MM.1S (cell line): Measurements from ENCODE around the gene THAP10.

ENCODE experiments used
- DNase-seq: peaks from one replicate; pipeline ENCODE4 v3.0.0-alpha.2; 2015
- H2AFZ ChIP-seq: fragments of 300-600 bp; sonication (generic); 2 replicates; pipeline ENCODE4 v1.6.0; 2016; ENCODE audit warnings: antibody characterized with exemption, low read length
- H3F3A ChIP-seq: fragments of 300-600 bp; sonication (generic); 2 replicates; pipeline ENCODE4 v1.6.1; 2016; ENCODE audit warnings: mild to moderate bottlenecking, antibody characterized with exemption, low read length, moderate library complexity, mixed read lengths; ENCODE audit not compliant: insufficient read depth
- H3K27ac ChIP-seq: fragments of 300-600 bp; sonication (generic); 2 replicates; pipeline ENCODE4 v1.5.1; 2016; ENCODE audit warnings: mild to moderate bottlenecking, low read length
- H3K27me3 ChIP-seq: fragments of 300-600 bp; sonication (generic); replicated peaks from 2 replicates; pipeline ENCODE4 v1.6.0; 2016; ENCODE audit warnings: low read length; ENCODE audit not compliant: insufficient read depth
- H3K36me3 ChIP-seq: fragments of 300-600 bp; sonication (generic); replicated peaks from 2 replicates; pipeline ENCODE4 v1.6.1; 2016; ENCODE audit warnings: mild to moderate bottlenecking, low read length, mixed read lengths; ENCODE audit not compliant: insufficient read depth
- H3K4me1 ChIP-seq: fragments of 300-600 bp; sonication (generic); 2 replicates; pipeline ENCODE4 v1.6.1; 2016; ENCODE audit warnings: low read length, mixed read lengths
- H3K4me2 ChIP-seq: fragments of 300-600 bp; sonication (generic); 2 replicates; pipeline ENCODE4 v1.6.0; 2016; ENCODE audit warnings: low read depth, low read length
- H3K4me3 ChIP-seq: fragments of 300-600 bp; sonication (generic); 2 replicates; pipeline ENCODE4 v1.5.1; 2016; ENCODE audit warnings: low read length, mixed read lengths
- H3K79me2 ChIP-seq: fragments of 300-600 bp; sonication (generic); 2 replicates; pipeline ENCODE4 v1.6.1; 2016; ENCODE audit warnings: mixed run types, low read length, mixed read lengths
- H3K9ac ChIP-seq: fragments of 300-600 bp; sonication (generic); 2 replicates; pipeline ENCODE4 v1.6.1; 2016; ENCODE audit warnings: low read length, mixed read lengths
- H3K9me2 ChIP-seq: fragments of 300-600 bp; sonication (generic); replicated peaks from 2 replicates; pipeline ENCODE4 v1.6.1; 2016; ENCODE audit warnings: mild to moderate bottlenecking, low read length, mixed read lengths; ENCODE audit not compliant: insufficient read depth
- H3K9me3 ChIP-seq: fragments of 300-600 bp; sonication (generic); replicated peaks from 2 replicates; pipeline ENCODE4 v1.6.1; 2016; ENCODE audit warnings: mild to moderate bottlenecking, low read length, mixed read lengths; ENCODE audit not compliant: insufficient read depth
- H4K20me1 ChIP-seq: fragments of 300-600 bp; sonication (generic); 2 replicates; pipeline ENCODE4 v1.6.1; 2016; ENCODE audit warnings: mild to moderate bottlenecking, low read length, moderate library complexity, mixed read lengths; ENCODE audit not compliant: insufficient read depth
- EZH2 ChIP-seq: fragments of 300-600 bp; sonication (generic); optimal IDR thresholded peaks from 2 replicates; pipeline ENCODE3; 2017; ENCODE audit warnings: low read depth, mild to moderate bottlenecking, antibody characterized with exemption, low read length, mixed read lengths
- EZH2phosphoT487 ChIP-seq: fragments of 300-600 bp; sonication (generic); IDR thresholded peaks from 2 replicates; pipeline ENCODE4 v1.6.1; 2018; ENCODE audit warnings: antibody characterized with exemption, low read length
- TF ChIP-seq, protein P1 (sequence below): fragments of 300-600 bp; sonication (generic); IDR thresholded peaks from 2 replicates; pipeline ENCODE4 v1.5.1; 2016; ENCODE audit warnings: antibody characterized with exemption, low read length, mixed read lengths

THAP10 gene

DNA sequence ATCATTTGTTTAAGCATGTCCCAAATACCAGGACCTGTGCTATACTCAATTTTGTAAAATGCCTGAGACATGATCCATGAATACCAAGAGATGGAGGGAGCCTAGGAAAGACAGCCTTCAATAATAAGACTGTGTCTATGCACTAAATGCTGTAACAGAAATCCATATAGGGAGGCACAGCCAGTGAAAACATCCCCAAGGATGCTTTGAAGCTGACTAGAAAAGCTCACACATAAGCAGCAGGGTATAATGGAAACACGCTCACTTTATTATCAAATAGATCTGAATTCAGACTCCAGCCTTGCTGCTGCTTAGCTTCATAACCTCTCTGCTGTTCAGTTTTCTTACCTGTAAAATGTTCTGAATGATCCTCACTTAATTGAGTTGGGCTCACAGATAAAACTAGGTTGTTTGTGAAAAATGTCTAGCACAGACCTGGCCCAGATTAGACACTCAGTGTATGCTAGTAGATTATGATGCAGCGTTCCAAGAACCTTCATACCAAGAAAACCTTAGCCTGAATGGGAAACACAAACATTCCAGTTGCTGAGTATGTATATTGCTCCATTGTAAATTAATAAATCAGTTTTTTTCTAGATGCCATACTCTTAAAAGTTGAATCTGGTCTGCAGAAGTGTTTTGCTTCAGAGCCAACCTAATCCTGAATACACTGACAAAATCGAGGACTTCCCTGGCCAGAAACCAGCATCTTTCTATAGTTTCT is 34.5 kb downstream of the THAP10 start:
- no peak overlapping the region for H3K4me2 ChIP-seq
- H3K4me3 ChIP-seq: no peak overlapping the region
- peaks cover 7% of the 10 kb centered on the region; the same call in 1 of the 2 replicates for H3K4me1 ChIP-seq
- TF ChIP-seq EZH2 (no peak), EZH2phosphoT487 (no peak)
- TF ChIP-seq, protein P1, sequence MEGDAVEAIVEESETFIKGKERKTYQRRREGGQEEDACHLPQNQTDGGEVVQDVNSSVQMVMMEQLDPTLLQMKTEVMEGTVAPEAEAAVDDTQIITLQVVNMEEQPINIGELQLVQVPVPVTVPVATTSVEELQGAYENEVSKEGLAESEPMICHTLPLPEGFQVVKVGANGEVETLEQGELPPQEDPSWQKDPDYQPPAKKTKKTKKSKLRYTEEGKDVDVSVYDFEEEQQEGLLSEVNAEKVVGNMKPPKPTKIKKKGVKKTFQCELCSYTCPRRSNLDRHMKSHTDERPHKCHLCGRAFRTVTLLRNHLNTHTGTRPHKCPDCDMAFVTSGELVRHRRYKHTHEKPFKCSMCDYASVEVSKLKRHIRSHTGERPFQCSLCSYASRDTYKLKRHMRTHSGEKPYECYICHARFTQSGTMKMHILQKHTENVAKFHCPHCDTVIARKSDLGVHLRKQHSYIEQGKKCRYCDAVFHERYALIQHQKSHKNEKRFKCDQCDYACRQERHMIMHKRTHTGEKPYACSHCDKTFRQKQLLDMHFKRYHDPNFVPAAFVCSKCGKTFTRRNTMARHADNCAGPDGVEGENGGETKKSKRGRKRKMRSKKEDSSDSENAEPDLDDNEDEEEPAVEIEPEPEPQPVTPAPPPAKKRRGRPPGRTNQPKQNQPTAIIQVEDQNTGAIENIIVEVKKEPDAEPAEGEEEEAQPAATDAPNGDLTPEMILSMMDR: no peak
- H3K9me2 ChIP-seq: no peaks in the 10 kb centered on the region
- no peaks in the 10 kb centered on the region for H3F3A ChIP-seq
- H3K9me3 ChIP-seq: no peaks in the 10 kb centered on the region
- no peaks in the 10 kb centered on the region for H3K79me2 ChIP-seq
- no peak overlapping the region for H3K9ac ChIP-seq
- H3K27me3 ChIP-seq: no peaks in the 10 kb centered on the region
- no peak overlapping the region for H2AFZ ChIP-seq
- H3K27ac ChIP-seq: no peak overlapping the region
- DNase-seq: no peak
- no peaks in the 10 kb centered on the region for H3K36me3 ChIP-seq
- H4K20me1 ChIP-seq: no peaks in the 10 kb centered on the region

DNA sequence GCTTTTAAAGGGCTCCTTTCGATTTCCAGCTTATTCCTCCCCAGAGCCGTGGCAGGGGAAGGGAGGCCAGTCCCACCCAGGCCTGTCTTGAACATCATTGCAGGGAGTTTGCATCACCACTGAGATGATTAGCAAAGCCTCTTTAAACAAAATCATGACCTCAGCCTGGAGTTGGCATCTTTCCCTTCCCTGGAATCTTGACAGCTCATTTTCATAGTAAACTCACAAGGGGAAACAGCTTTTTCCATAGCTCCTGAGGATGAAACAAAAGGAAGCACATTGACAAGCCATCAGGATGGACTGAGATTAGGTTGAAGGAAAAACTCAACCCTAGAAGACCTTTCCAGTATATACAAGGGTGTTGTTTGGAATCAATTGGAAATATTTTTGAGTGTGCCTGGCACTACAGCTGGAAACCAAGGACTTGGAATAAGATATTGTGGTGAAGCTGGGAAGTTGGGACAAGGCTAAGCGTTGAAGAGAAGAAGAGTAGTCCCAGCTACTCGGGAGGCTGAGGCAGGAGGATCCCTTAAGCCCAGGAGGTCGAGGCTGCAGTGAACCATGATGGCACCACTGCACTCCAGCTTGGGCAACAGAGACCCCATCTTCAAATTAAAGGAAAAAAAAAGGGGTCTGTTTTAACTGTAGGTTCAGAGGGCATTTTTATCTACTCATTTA is 35.2 kb downstream of the THAP10 start:
- no peaks in the 10 kb centered on the region for H3K9me2 ChIP-seq
- DNase-seq: no peak
- no peak overlapping the region for H2AFZ ChIP-seq
- no peak overlapping the region for H3K4me3 ChIP-seq
- no peaks in the 10 kb centered on the region for H3F3A ChIP-seq
- H4K20me1 ChIP-seq: no peaks in the 10 kb centered on the region
- H3K79me2 ChIP-seq: no peaks in the 10 kb centered on the region
- no peak overlapping the region for H3K27ac ChIP-seq
- H3K9me3 ChIP-seq: no peaks in the 10 kb centered on the region
- H3K9ac ChIP-seq: no peak overlapping the region
- H3K27me3 ChIP-seq: no peaks in the 10 kb centered on the region
- H3K4me2 ChIP-seq: no peak overlapping the region
- TF ChIP-seq EZH2 (no peak), EZH2phosphoT487 (no peak)
- TF ChIP-seq, protein P1: no peak
- no peaks in the 10 kb centered on the region for H3K36me3 ChIP-seq
- H3K4me1 ChIP-seq: peaks cover 7% of the 10 kb centered on the region; the same call in 1 of the 2 replicates

DNA sequence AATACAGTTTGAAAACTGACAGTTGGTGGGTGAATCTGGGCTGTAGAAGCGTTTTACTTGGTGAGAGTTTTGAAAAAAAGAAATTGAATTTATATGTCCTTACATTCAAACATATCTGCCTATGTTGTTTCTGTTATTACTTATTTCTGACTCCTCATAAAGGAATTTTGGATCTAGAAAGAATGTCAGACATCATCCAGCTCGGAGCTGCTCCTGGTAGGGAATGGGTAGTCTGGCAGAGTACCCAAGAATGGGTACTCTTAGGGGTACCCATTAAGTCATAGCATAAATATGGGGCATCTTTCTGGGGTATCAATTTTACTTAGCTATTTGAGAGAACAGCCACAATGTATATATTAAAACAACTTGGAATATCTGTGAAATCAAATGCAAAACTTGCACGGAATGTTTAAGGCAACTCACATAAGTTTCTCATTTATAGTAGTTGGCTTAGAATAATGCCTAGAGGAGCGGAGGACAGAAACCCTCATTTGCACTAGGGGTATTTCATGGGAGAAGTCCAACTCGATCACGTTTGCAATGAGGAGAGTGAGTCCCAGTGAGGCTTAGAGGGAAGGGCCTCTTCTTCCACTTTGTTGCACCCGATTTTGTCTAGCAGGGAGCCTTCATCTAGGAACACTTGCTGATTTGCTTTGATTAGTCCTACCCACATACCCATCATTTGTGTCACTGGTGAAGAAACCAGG is 35.9 kb downstream of the THAP10 start:
- H3K9ac ChIP-seq: no peak overlapping the region
- H3K27me3 ChIP-seq: no peaks in the 10 kb centered on the region
- no peaks in the 10 kb centered on the region for H3K36me3 ChIP-seq
- H3K27ac ChIP-seq: no peak overlapping the region
- H3K9me2 ChIP-seq: no peaks in the 10 kb centered on the region
- no peaks in the 10 kb centered on the region for H3F3A ChIP-seq
- H3K9me3 ChIP-seq: no peaks in the 10 kb centered on the region
- H4K20me1 ChIP-seq: no peaks in the 10 kb centered on the region
- H3K4me3 ChIP-seq: no peak overlapping the region
- H3K79me2 ChIP-seq: no peaks in the 10 kb centered on the region
- DNase-seq: no peak
- TF ChIP-seq, protein P1: no peak
- TF ChIP-seq EZH2phosphoT487: no peak
- no peak for TF ChIP-seq EZH2
- H2AFZ ChIP-seq: no peak overlapping the region
- H3K4me1 ChIP-seq: peaks cover 7% of the 10 kb centered on the region; the same call in 1 of the 2 replicates
- no peak overlapping the region for H3K4me2 ChIP-seq
